Measurements from ENCODE around the gene SPRY4. TPM values are rescaled to one million over a fixed set of nuclear protein-coding genes. Genes with fewer than 3 reads are reported as not detected.

SPRY4 gene
- total and polyA plus RNA-seq, 4 donors = 16.7 to 33.9 (median 23.2) TPM

- ATAC-seq (ENCODE audit: insufficient read depth, low FRiP score) (no peak), DNase-seq (peak in 1 of 3 donors; percentile 54)
- peaks cover 0 to 20% (median 9%) of the 10 kb centered on the region in 5 donors for H3K4me1 ChIP-seq (ENCODE audit: control insufficient read depth in 5 of 5, insufficient read depth in 5 of 5, low read length in 5 of 5)
- no peaks in the 10 kb centered on the region for H3K36me3 ChIP-seq (ENCODE audit: control insufficient read depth in 4 of 4, insufficient read depth in 4 of 4, low read length in 4 of 4)
- H3K27ac ChIP-seq (ENCODE audit: low read depth in 1 of 2, low read length in 1 of 2) = no peak overlapping the region
- no peak overlapping the region for H3K9ac ChIP-seq (ENCODE audit: insufficient read depth in 1 of 2, low read length in 2 of 2)
- no peaks in the 10 kb centered on the region for H3K27me3 ChIP-seq (ENCODE audit: control insufficient read depth in 3 of 3, insufficient read depth in 3 of 3, low read length in 2 of 3)
- no peak overlapping the region for H3K4me3 ChIP-seq
- no peaks in the 10 kb centered on the region for H3K9me3 ChIP-seq (ENCODE audit: control insufficient read depth in 4 of 4, insufficient read depth in 3 of 4, low read length in 3 of 4)
- no peak for TF ChIP-seq CTCF (IDR thresholded peaks at IDR 0.05; ENCODE audit: control extremely low read depth, extremely low read depth)
- 40 to 47% methylated on average over 5 of the region's 5 CpGs for whole genome bisulfite sequencing, 2 donors
Measured at GRCh38 chr5:142290577-142291299, 34.1 kb downstream of the SPRY4 start.

GRCh38 chr5:142289708-142290576, 34.9 kb downstream of the SPRY4 start:
- no peak for ATAC-seq (ENCODE audit: insufficient read depth, low FRiP score)
- no peaks in the 10 kb centered on the region for H3K9me3 ChIP-seq (ENCODE audit: control insufficient read depth in 4 of 4, insufficient read depth in 3 of 4, low read length in 3 of 4)
- no peak overlapping the region for H3K4me3 ChIP-seq
- WGBS, 2 donors = 71 to 77% methylated on average over 11 of the region's 11 CpGs
- peaks cover 0 to 18% (median 3%) of the 10 kb centered on the region in 5 donors for H3K4me1 ChIP-seq (ENCODE audit: control insufficient read depth in 5 of 5, insufficient read depth in 5 of 5, low read length in 5 of 5)
- H3K27ac ChIP-seq (ENCODE audit: low read depth in 1 of 2, low read length in 1 of 2) = no peak overlapping the region
- H3K9ac ChIP-seq (ENCODE audit: insufficient read depth in 1 of 2, low read length in 2 of 2) = no peak overlapping the region
- TF ChIP-seq CTCF (IDR thresholded peaks at IDR 0.05; ENCODE audit: control extremely low read depth, extremely low read depth) = no peak
- DNase-seq = peak in 1 of 3 donors; percentile 24
- no peaks in the 10 kb centered on the region for H3K36me3 ChIP-seq (ENCODE audit: control insufficient read depth in 4 of 4, insufficient read depth in 4 of 4, low read length in 4 of 4)
- no peaks in the 10 kb centered on the region for H3K27me3 ChIP-seq (ENCODE audit: control insufficient read depth in 3 of 3, insufficient read depth in 3 of 3, low read length in 2 of 3)

- H3K27me3 ChIP-seq (ENCODE audit: control insufficient read depth in 3 of 3, insufficient read depth in 3 of 3, low read length in 2 of 3) = no peaks in the 10 kb centered on the region
- ATAC-seq (ENCODE audit: insufficient read depth, low FRiP score) (no peak), DNase-seq (no peak)
- H3K9me3 ChIP-seq (ENCODE audit: control insufficient read depth in 4 of 4, insufficient read depth in 3 of 4, low read length in 3 of 4) = peaks cover 0 to 3% (median 0%) of the 10 kb centered on the region in 4 donors
- TF ChIP-seq CTCF (IDR thresholded peaks at IDR 0.05; ENCODE audit: control extremely low read depth, extremely low read depth) = no peak
- H3K9ac ChIP-seq (ENCODE audit: insufficient read depth in 1 of 2, low read length in 2 of 2) = no peak overlapping the region
- H3K27ac ChIP-seq (ENCODE audit: low read depth in 1 of 2, low read length in 1 of 2) = peak overlapping the region in 1 of 2 donors; percentile 52
- WGBS, 2 donors = 84 to 85% methylated on average over 5 of the region's 5 CpGs
- H3K4me1 ChIP-seq (ENCODE audit: control insufficient read depth in 5 of 5, insufficient read depth in 5 of 5, low read length in 5 of 5) = peaks cover 0 to 18% (median 0%) of the 10 kb centered on the region in 5 donors
- no peak overlapping the region for H3K4me3 ChIP-seq
- no peaks in the 10 kb centered on the region for H3K36me3 ChIP-seq (ENCODE audit: control insufficient read depth in 4 of 4, insufficient read depth in 4 of 4, low read length in 4 of 4)
Measured at GRCh38 chr5:142287973-142288313, 36.9 kb downstream of the SPRY4 start.
